Kidney (tissue), 14 donors: Measurements from ENCODE around the gene PITPNC1. TPM values are rescaled to one million over a fixed set of nuclear protein-coding genes. Genes with fewer than 3 reads are reported as not detected.
"Not testable (repeated sequence)": the region's sequence is repeated elsewhere in the genome, so short reads cannot be mapped to it uniquely, and the experiment has no call there.

Source experiments
- DNase-seq, 5 donors: peaks; one replicate each; pipeline ENCODE4 v3.0.0-alpha.2; 2013 to 2020
- FAIRE-seq: peaks from 2 replicates; lab custom pipeline; 2012; peaks lifted over from hg19 to GRCh38; lab: Jason Lieb, UNC
- H3K27ac ChIP-seq, 2 donors: one replicate each; pipeline ENCODE4 v1.7.0; 2013; ENCODE audit warnings: low read depth in 2 of 2, low read length in 2 of 2, inconsistent platforms in 1 of 2
- H3K27me3 ChIP-seq: one replicate; pipeline ENCODE4 v1.7.1; 2013; ENCODE audit warnings: low read length, inconsistent platforms; ENCODE audit not compliant: control insufficient read depth, insufficient read depth
- H3K36me3 ChIP-seq, 3 donors: one replicate each; pipeline versions ENCODE4 v1.7.0 to v1.7.1; 2013; ENCODE audit warnings: low read length in 3 of 3, control low read depth in 1 of 3, inconsistent platforms in 1 of 3; ENCODE audit not compliant: insufficient read depth in 3 of 3, control insufficient read depth in 2 of 3
- H3K4me1 ChIP-seq, 3 donors: one replicate each; pipeline versions ENCODE4 v1.7.0 to v1.7.1; 2013; ENCODE audit warnings: low read length in 3 of 3, inconsistent platforms in 1 of 3, low read depth in 1 of 3; ENCODE audit not compliant: control insufficient read depth in 2 of 3, insufficient read depth in 2 of 3
- H3K4me3 ChIP-seq, 3 donors: one replicate each; pipeline versions ENCODE4 v1.7.0 to v1.8.1; 2013; ENCODE audit warnings: low read length in 3 of 3, control low read depth in 1 of 3, inconsistent platforms in 1 of 3
- H3K9ac ChIP-seq, 3 donors: one replicate each; pipeline versions ENCODE4 v1.7.0 to v1.7.1; 2013; ENCODE audit warnings: low read length in 3 of 3, control low read depth in 1 of 3, inconsistent platforms in 1 of 3
- H3K9me3 ChIP-seq, 3 donors: one replicate each; pipeline versions ENCODE4 v1.7.0 to v1.7.1; 2013; ENCODE audit warnings: low read length in 3 of 3, control low read depth in 1 of 3, inconsistent platforms in 1 of 3; ENCODE audit not compliant: control insufficient read depth in 2 of 3, insufficient read depth in 1 of 3
- intact Hi-C: fragments of 100-400 bp; cut with DNase I; formaldehyde crosslinking; loops from one replicate; pipeline ENCODE4 v1.11.1; 2022
- polyA plus RNA-seq: library from polyadenylated mRNA; stranded (reverse); fragments of 350-450 nt; fragmentation: Illumina TruSeq; extraction: RNeasy Lipid Tissue Mini Kit (QIAGEN cat#74804); gene quantifications from one replicate; pipeline ENCODE4 v1.2.3, GENCODE V29; 2014; ENCODE audit warnings: low read depth, low replicate concordance; ENCODE audit not compliant: insufficient read depth
- total RNA-seq: library from RNA; stranded (reverse); fragmentation: NEBNext Ultra II Directional; extraction: Animal tissue kit (Norgen Biotek cat#: 25700); gene quantifications from one replicate; pipeline ENCODE4 v1.2.1, GENCODE V29; 2021
- TF ChIP-seq, protein P1 (sequence below): IDR thresholded peaks from 3 replicates; pipeline ENCODE4 v1.5.1; 2012; ENCODE audit warnings: mild to moderate bottlenecking, moderate library complexity, borderline replicate concordance; ENCODE audit not compliant: insufficient read depth; ENCODE audit errors: extremely low read depth
- donor health status: control.
- donor health status: control.
- donor health status: control.
- donor health status: control.
- donor health status: control.
- donor health status: DM: yes; HTN: yes; CAD: no.
- donor health status: Normal renal cell carcinoma (clear cell type).

The PITPNC1 gene
- total and polyA plus RNA-seq, 2 donors from 2014 or later, result 14.2 to 41.3 TPM

DNA sequence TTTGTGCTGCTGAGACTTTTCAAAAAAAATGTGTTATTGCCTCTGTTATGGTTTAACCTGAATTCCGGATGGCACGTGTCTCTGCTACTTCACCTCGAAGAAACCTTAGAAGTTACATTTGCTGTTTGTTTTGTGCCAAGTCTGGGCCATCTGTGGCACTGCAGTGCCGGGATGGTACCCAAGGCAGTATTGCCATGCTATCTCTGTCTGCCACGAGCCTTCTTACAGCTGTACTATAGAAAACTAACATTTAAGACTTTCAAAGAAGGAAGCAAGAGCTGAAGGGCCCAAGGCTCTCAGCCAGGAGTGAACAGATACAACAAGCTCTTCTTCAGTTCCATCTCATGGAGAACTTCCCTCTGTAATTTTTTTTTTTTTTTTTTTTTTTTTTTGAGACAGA is 267.0 kb downstream of the PITPNC1 start:
- Histone ChIP-seq H3K36me3 (no peaks in the 10 kb centered on the region), H3K4me3 (no peak overlapping the region), H3K4me1 (peaks cover 0 to 3% (median 2%) of the 10 kb centered on the region in 3 donors), H3K27me3 (no peaks in the 10 kb centered on the region), H3K9ac (no peak overlapping the region), H3K27ac (no peak overlapping the region), H3K9me3 (no peaks in the 10 kb centered on the region)
- no peak for DNase-seq
- TF ChIP-seq, protein P1, sequence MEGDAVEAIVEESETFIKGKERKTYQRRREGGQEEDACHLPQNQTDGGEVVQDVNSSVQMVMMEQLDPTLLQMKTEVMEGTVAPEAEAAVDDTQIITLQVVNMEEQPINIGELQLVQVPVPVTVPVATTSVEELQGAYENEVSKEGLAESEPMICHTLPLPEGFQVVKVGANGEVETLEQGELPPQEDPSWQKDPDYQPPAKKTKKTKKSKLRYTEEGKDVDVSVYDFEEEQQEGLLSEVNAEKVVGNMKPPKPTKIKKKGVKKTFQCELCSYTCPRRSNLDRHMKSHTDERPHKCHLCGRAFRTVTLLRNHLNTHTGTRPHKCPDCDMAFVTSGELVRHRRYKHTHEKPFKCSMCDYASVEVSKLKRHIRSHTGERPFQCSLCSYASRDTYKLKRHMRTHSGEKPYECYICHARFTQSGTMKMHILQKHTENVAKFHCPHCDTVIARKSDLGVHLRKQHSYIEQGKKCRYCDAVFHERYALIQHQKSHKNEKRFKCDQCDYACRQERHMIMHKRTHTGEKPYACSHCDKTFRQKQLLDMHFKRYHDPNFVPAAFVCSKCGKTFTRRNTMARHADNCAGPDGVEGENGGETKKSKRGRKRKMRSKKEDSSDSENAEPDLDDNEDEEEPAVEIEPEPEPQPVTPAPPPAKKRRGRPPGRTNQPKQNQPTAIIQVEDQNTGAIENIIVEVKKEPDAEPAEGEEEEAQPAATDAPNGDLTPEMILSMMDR, result no peak
- intact Hi-C loops, result no loop called here
- no peak for FAIRE-seq

DNA sequence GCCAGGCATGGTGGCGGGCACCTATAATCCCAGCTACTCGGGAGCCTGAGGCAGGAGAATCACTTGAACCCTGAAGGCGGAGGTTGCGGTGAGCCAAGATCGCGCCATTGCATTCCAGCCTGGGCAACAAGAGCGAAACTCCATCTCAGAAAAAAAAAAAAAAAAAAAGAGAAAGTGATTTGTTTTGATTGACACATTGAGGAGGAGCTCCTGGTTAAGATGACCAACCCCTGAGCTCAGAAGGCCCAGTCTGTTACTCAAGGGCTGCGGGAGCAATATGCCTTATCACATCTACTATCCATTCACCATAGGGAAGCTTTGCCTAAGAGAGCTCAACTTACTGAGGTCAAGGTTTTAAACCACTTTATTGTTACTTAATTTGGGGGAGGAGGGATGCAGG is 268.1 kb downstream of the PITPNC1 start:
- H3K9ac ChIP-seq, DNase-seq, H3K4me3 ChIP-seq, H3K9me3 ChIP-seq, H3K27me3 ChIP-seq, H3K36me3 ChIP-seq, H3K27ac ChIP-seq, H3K4me1 ChIP-seq, intact Hi-C loops, FAIRE-seq: not testable (repeated sequence)

DNA sequence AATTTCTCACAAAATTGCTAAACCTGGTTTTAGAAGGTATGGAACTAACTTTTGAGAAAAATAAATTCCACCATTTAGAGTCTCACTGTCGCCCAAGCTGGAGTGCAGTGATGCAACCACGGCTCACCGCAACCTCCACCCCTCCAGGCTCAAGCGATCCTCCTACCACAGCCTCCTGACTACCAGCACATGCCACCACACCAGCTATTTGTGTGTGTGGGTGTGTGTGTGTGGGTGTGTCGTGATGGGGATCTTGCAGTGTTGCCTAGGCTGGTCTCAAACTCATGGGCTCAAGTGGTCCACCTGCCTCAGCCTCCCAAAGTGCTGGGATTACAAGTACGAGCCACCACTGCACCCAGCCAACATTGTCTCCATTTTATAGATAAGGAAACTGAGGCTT is 269.4 kb downstream of the PITPNC1 start:
- no peak overlapping the region for H3K27ac ChIP-seq
- H3K4me3 ChIP-seq, result no peak overlapping the region
- no peaks in the 10 kb centered on the region for H3K27me3 ChIP-seq
- intact Hi-C loops, result no loop called here
- no peak for DNase-seq
- H3K9ac ChIP-seq, result no peak overlapping the region
- no peaks in the 10 kb centered on the region for H3K36me3 ChIP-seq
- no peaks in the 10 kb centered on the region for H3K9me3 ChIP-seq
- TF ChIP-seq, protein P1, result no peak
- H3K4me1 ChIP-seq, result peaks cover 0 to 2% (median 0%) of the 10 kb centered on the region in 3 donors
- FAIRE-seq, result no peak

DNA sequence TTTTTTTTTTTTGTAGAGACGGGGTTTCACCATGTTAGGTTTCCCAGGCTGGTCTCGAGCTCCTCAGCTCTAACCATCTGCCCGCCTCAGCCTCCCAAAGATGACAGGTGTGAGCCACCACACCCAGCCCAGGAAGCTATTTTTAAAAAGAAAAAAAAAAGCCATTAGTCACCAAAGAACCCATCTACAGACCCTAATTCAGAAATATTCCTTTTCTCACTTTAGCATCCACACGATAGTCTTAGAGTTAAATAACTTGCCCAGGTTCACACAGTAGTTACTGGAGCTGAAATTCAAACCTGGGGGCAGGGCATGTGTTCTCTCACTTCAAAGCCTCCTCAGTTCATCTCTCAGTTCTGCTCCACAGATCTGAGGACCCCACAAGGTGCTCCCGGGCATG is 270.4 kb downstream of the PITPNC1 start:
- intact Hi-C loops, result no loop called here
- DNase-seq (peak in 4 of 5 donors; percentile 48 to 89 (median 79)), FAIRE-seq (no peak)
- Histone ChIP-seq H3K4me1 (peaks cover 0 to 2% (median 0%) of the 10 kb centered on the region in 3 donors), H3K9ac (no peak overlapping the region), H3K9me3 (no peaks in the 10 kb centered on the region), H3K27me3 (no peaks in the 10 kb centered on the region), H3K36me3 (no peaks in the 10 kb centered on the region), H3K4me3 (no peak overlapping the region), H3K27ac (no peak overlapping the region)
- TF ChIP-seq, protein P1, result no peak
